Esophagus muscularis mucosa (tissue), 4 donors: ENCODE measurements around the gene AGO4. TPM values are rescaled to one million over a fixed set of nuclear protein-coding genes. Genes with fewer than 3 reads are reported as not detected.
"Not testable (repeated sequence)": the region's sequence is repeated elsewhere in the genome, so short reads cannot be mapped to it uniquely, and the experiment has no call there.

Experiments
- DNase-seq: peaks from one replicate; pipeline ENCODE4 v3.0.0-alpha.2; 2017; ENCODE audit errors: extremely low spot score
- H3K27ac ChIP-seq, 4 donors: fragments of 200-600 bp; sonication (generic); replicated peaks in 1 of 4; 1 replicate in 3 of 4; 2 replicates in 1 of 4; pipeline ENCODE4 v1.5.1; 2016 to 2019; ENCODE audit warnings: mild to moderate bottlenecking in 1 of 4
- H3K27me3 ChIP-seq, 4 donors: fragments of 200-600 bp; sonication (generic); one replicate each; pipeline versions ENCODE4 v1.5.1 to v1.6.0; 2016 to 2019
- H3K36me3 ChIP-seq, 4 donors: fragments of 200-600 bp; sonication (generic); one replicate each; pipeline ENCODE4 v1.5.1; 2016 to 2019
- H3K4me1 ChIP-seq, 4 donors: fragments of 200-600 bp; sonication (generic); one replicate each; pipeline ENCODE4 v1.5.1; 2016 to 2019
- H3K4me3 ChIP-seq, 4 donors: fragments of 200-600 bp; sonication (generic); 1 replicate in 2 of 4; 2 replicates in 2 of 4; pipeline ENCODE4 v1.5.1; 2016 to 2019; ENCODE audit warnings: mild to moderate bottlenecking in 4 of 4, moderate library complexity in 1 of 4
- H3K9me3 ChIP-seq, 4 donors: fragments of 200-600 bp; sonication (generic); 1 replicate in 3 of 4; 2 replicates in 1 of 4; pipeline ENCODE4 v1.5.1; 2016 to 2019
- CTCF ChIP-seq, 3 experiments: fragments of 200-600 bp in 2 of 3; fragments of 450-650 bp in 1 of 3; sonication (generic) in 2 of 3; IDR thresholded peaks; one replicate each; pipeline ENCODE4 v1.5.1; 2017 to 2019; ENCODE audit warnings: antibody characterized with exemption in 3 of 3, mild to moderate bottlenecking in 2 of 3, moderate library complexity in 1 of 3
- EP300 ChIP-seq: sonication (generic); formaldehyde crosslinking; IDR thresholded peaks from one replicate; pipeline ENCODE4 v1.6.1; 2017; ENCODE audit warnings: antibody characterized with exemption
- POLR2A ChIP-seq: fragments of 450-650 bp; IDR thresholded peaks from one replicate; pipeline ENCODE4 v1.6.1; 2017; ENCODE audit warnings: antibody characterized with exemption, moderate library complexity, mild to moderate bottlenecking, low read depth
- POLR2AphosphoS5 ChIP-seq, 2 donors: sonication (generic); formaldehyde crosslinking; IDR thresholded peaks; one replicate each; pipeline ENCODE4 v1.6.1; 2017; ENCODE audit warnings: antibody characterized with exemption in 2 of 2
- whole genome bisulfite sequencing: methylation state at CpG from one replicate; pipeline ENCODE4 v1.1.5; 2018; 5-methylcytosine and 5-hydroxymethylcytosine counted together
- intact Hi-C: fragments of 100-400 bp; cut with DNase I; formaldehyde crosslinking; loops from one replicate; pipeline ENCODE4 v1.15.1; 2023
- total RNA-seq, 4 donors: library from RNA; depleted of rRNA; stranded (reverse); fragments of >200 nt; gene quantifications; one replicate each; pipeline versions ENCODE4 v1.1.0 to v1.2.1, GENCODE V29; 2016

Gene AGO4
- total RNA-seq, 4 donors from 2014 or later, result 25.2 to 42.7 (median 33.0) TPM

GRCh38 chr1:35887508-35887907 lies 79.7 kb downstream of the AGO4 start:
- 82% methylated on average over 2 of the region's 2 CpGs for WGBS
- TF ChIP-seq POLR2A (no peak), POLR2AphosphoS5 (IDR thresholded peaks at IDR 0.05) (no peak), CTCF (IDR thresholded peaks at IDR 0.05) (no peak), EP300 (no peak)
- H3K27me3 ChIP-seq, result no peaks in the 10 kb centered on the region
- no peak for DNase-seq
- peaks cover 29 to 44% (median 40%) of the 10 kb centered on the region in 4 donors for H3K4me1 ChIP-seq
- no peak overlapping the region for H3K4me3 ChIP-seq
- H3K9me3 ChIP-seq, result no peaks in the 10 kb centered on the region
- peaks cover 16 to 45% (median 30%) of the 10 kb centered on the region in 4 donors for H3K36me3 ChIP-seq
- intact Hi-C loops, result no loop called here
- no peak overlapping the region for H3K27ac ChIP-seq

GRCh38 chr1:35888255-35888654 lies 80.4 kb downstream of the AGO4 start:
- intact Hi-C loops, result no loop called here
- H3K27ac ChIP-seq, result no peak overlapping the region
- no peaks in the 10 kb centered on the region for H3K9me3 ChIP-seq
- H3K4me3 ChIP-seq, result no peak overlapping the region
- H3K36me3 ChIP-seq, result peaks cover 23 to 52% (median 38%) of the 10 kb centered on the region in 4 donors
- 89% methylated on average over 10 of the region's 11 CpGs for WGBS
- H3K27me3 ChIP-seq, result no peaks in the 10 kb centered on the region
- H3K4me1 ChIP-seq, result peaks cover 26 to 40% (median 36%) of the 10 kb centered on the region in 4 donors
- DNase-seq, result no peak
- TF ChIP-seq POLR2AphosphoS5 (IDR thresholded peaks at IDR 0.05), result no peak
- no peak for TF ChIP-seq POLR2A
- TF ChIP-seq EP300, result no peak
- no peak for TF ChIP-seq CTCF (IDR thresholded peaks at IDR 0.05)

- H3K9me3 ChIP-seq, H3K27ac ChIP-seq, DNase-seq, H3K4me3 ChIP-seq, intact Hi-C loops, H3K27me3 ChIP-seq: not testable (repeated sequence)
- Histone ChIP-seq H3K36me3 (peaks cover 30 to 59% (median 45%) of the 10 kb centered on the region in 4 donors), H3K4me1 (peaks cover 25 to 35% (median 32%) of the 10 kb centered on the region in 4 donors)
- 77% methylated on average over 3 of the region's 3 CpGs for WGBS
Observed at GRCh38 chr1:35888981-35889380, 81.2 kb downstream of the AGO4 start.

- TF ChIP-seq CTCF (IDR thresholded peaks at IDR 0.05) (no peak), POLR2A (no peak), EP300 (no peak), POLR2AphosphoS5 (IDR thresholded peaks at IDR 0.05) (no peak)
Observed at GRCh38 chr1:35893051-35893879, 85.4 kb downstream of the AGO4 start.

GRCh38 chr1:35894183-35894582 lies 86.4 kb downstream of the AGO4 start:
- Histone ChIP-seq H3K27me3 (no peaks in the 10 kb centered on the region), H3K4me1 (no peaks in the 10 kb centered on the region), H3K36me3 (peaks cover 61 to 100% (median 85%) of the 10 kb centered on the region in 4 donors), H3K27ac (no peak overlapping the region), H3K9me3 (no peaks in the 10 kb centered on the region), H3K4me3 (no peak overlapping the region)
- TF ChIP-seq POLR2A, result no peak
- no peak for TF ChIP-seq EP300
- no peak for TF ChIP-seq CTCF (IDR thresholded peaks at IDR 0.05)
- no peak for DNase-seq
- intact Hi-C loops, result no loop called here
- WGBS, result 93% methylated on average over 3 of the region's 6 CpGs

More at GRCh38 chr1:35893051-35893879, 85.4 kb downstream of the AGO4 start:
- Histone ChIP-seq H3K27me3 (no peaks in the 10 kb centered on the region), H3K36me3 (peaks cover 64 to 100% (median 84%) of the 10 kb centered on the region in 4 donors), H3K9me3 (no peaks in the 10 kb centered on the region), H3K4me3 (no peak overlapping the region), H3K27ac (no peak overlapping the region), H3K4me1 (no peaks in the 10 kb centered on the region)
- DNase-seq, result no peak
- 93% methylated on average over 10 of the region's 14 CpGs for WGBS
- intact Hi-C loops, result no loop called here
